ENCODE results near the gene PDZD7.
A peak's percentile ranks its signal among the peaks of the same experiment; 100 is the strongest.

Gene PDZD7

DNA sequence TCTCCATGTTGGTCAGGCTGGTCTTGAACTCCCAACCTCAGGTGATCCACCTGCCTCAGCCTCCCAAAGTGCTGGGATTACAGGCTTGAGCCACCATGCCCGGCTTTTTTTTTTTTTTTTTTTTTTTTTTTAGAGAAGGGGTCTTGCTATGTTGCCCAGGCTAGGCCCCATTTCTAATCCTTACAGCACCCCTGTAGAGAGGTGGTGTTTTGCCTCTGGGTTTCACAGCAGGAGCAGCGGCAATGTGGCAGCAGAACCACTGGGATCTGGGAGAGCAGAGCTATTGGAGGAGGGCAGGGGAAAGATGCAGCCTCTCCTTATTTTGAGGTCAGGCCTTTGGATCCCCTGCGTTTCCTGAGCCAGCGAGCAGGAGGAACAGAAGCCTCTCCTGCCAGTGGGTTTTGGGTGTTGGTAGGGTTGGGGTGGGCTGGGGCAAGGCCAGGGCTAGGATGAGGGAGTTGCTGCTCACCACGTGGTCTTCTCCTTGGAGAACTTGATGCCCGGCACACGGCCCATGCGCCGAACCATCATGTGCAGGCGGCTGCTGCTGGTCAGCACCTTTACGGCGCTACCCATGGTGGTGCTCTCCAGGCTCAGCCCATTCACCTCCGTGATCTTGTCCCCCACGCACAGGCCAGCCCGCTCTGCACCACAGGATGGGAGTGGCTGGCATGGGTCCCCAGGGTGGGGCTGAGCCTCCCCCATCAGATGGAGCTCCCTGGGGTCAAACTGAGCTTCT, 7.8 kb downstream of the PDZD7 start:
- TF ChIP-seq, protein P1, sequence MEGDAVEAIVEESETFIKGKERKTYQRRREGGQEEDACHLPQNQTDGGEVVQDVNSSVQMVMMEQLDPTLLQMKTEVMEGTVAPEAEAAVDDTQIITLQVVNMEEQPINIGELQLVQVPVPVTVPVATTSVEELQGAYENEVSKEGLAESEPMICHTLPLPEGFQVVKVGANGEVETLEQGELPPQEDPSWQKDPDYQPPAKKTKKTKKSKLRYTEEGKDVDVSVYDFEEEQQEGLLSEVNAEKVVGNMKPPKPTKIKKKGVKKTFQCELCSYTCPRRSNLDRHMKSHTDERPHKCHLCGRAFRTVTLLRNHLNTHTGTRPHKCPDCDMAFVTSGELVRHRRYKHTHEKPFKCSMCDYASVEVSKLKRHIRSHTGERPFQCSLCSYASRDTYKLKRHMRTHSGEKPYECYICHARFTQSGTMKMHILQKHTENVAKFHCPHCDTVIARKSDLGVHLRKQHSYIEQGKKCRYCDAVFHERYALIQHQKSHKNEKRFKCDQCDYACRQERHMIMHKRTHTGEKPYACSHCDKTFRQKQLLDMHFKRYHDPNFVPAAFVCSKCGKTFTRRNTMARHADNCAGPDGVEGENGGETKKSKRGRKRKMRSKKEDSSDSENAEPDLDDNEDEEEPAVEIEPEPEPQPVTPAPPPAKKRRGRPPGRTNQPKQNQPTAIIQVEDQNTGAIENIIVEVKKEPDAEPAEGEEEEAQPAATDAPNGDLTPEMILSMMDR (conservative IDR thresholded peaks at IDR 0.05; ENCODE audit: low read depth, low read length): no peak
- DNase-seq (ENCODE audit: low read depth): no peak
- no peak overlapping the region for H3K4me3 ChIP-seq (ENCODE audit: low read depth, low read length)

DNA sequence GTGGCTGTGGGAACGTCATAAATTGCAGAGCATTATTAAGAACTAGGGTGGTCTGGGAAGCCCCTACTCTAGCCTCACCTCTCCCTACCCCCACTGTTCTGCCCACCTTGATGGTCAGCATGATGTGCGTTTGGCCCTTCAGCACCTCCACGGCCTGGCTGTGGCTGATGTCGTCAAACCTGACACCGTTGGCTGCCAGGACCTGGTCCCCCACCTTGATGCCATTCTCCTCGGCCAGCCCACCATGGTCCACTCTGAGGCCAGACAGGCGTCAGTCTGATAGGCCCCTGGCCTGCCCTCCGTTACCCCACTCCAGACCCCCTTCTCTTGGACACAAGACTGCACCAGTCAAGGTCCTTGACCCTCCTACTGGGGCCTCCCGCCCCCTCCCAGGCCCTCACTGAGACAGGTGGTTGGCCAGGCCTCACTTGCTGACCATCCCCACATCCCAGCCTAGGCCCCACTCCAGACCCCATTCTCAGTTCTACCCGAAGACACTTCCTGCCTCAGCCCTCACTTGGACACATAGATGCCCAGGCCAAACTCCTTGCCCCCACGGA, 9.2 kb downstream of the PDZD7 start:
- TF ChIP-seq, protein P1 (conservative IDR thresholded peaks at IDR 0.05; ENCODE audit: low read depth, low read length): no peak
- DNase-seq (ENCODE audit: low read depth): no peak
- H3K4me3 ChIP-seq (ENCODE audit: low read depth, low read length): no peak overlapping the region

DNA sequence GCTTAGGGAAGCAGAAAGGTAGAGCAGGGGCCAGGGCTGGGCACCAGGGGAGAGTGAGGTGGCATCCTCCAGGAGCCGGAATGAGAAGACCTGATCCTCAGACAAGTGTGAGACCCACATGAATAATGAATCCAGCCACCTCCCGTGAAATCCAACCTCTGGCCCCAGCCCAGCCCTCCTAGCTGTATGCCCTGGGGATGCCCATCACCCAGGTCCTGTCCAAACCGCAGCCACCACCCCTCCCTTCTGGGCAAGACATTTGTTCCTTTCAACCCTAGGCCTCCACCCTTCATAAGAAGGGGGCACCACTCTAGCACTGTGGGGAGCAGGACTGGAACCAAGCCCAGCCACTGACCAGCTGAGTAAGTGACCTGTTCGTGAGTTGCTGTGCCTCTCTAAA, 9.7 kb downstream of the PDZD7 start:
- TF ChIP-seq, protein P1 (conservative IDR thresholded peaks at IDR 0.05; ENCODE audit: low read depth, low read length): no peak
- no peak overlapping the region for H3K4me3 ChIP-seq (ENCODE audit: low read depth, low read length)
- no peak for DNase-seq (ENCODE audit: low read depth)

DNA sequence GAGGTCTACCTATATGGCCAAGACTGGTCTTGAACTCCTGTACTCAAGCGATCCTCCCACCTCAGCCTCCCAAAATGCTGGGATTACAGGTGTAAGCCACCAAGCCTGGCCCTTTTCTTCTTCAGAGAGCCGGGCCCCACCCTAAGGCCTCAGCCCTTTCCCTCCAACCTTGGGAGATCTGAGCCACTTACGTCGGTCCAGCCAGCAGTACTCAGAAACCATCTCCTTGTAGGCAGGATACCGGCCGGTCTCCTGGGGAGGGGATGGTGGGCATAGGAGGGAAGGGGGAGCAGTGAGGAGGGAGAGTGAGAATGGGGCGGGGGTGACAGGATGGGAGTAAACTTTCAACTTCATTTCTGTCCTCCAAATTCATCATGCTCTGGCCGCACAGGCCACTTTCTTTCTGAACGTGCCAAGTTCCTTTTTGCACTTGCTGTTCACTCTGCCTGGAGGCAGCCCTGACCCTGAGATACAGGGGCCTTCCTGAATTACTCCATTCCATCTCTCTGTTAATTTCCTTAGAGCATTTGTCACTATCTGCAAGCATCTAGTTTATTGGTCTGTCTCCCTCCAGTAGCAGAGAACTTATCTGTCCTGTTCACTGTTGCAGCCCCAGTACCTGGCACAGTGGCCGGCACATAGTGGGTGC, 10.4 kb downstream of the PDZD7 start:
- H3K4me3 ChIP-seq (ENCODE audit: low read depth, low read length): no peak overlapping the region
- DNase-seq (ENCODE audit: low read depth): no peak
- TF ChIP-seq, protein P1 (conservative IDR thresholded peaks at IDR 0.05; ENCODE audit: low read depth, low read length): no peak

DNA sequence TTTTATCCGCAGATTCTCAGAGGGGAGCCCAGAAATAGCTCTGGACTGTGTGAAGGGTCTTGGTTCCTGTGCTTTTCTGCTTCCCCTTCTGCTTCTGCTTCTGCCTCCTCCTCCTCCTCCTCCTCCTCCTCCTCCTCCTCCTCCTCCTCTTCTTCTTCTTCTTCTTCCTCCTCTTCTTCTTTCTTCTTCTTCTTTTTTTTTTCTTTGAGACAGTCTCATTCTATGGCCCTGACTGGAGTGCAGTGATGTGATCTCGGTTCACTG, 11.6 kb downstream of the PDZD7 start:
- TF ChIP-seq, protein P1 (conservative IDR thresholded peaks at IDR 0.05; ENCODE audit: low read depth, low read length): no peak
- no peak for DNase-seq (ENCODE audit: low read depth)
- no peak overlapping the region for H3K4me3 ChIP-seq (ENCODE audit: low read depth, low read length)

DNA sequence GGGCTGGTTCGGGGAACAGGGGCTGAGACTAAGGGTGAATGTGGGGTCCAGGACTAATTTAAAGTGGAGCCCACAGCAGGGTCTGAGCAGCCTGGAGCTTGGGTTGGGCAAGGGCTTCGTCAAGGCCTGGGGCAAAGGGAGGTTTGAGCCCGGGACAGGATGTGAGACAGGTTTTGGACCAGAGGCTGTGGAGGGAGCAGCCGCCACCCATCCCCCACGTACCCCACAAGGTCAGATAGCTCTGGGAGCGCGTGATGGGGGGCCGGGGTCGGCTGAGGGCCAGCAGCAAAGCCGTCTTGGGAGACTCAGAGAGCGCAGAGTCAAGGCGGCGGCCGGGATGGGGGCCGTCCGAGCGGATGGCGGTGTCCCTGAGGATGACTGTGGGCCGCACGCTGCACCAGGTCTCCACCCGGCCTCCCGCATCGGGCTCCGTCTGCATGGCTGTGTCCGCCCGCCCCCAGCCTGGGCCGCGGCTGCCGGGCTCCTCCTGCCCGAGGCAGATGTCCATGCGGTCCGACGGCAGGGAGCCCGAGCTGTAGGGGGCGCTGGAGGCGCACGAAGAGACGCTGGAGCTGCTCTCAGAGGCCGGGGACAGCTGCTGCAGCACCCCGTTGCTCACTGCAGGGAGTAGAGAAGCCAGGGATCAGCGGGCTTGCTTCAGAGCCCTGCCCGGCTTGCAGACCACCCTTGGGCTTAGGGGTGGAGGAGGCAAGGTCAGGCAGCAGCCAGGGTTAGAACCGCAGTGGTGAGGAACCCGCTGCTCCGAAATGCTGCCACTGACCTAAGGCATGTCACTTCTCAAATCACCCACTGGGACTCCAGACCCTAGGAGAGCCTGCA, 12.1 kb downstream of the PDZD7 start:
- DNase-seq (ENCODE audit: low read depth): peak; percentile 93
- TF ChIP-seq, protein P1 (conservative IDR thresholded peaks at IDR 0.05; ENCODE audit: low read depth, low read length): peak; percentile 81
- H3K4me3 ChIP-seq (ENCODE audit: low read depth, low read length): peak overlapping the region; percentile 22
